Mesenchymal stem cell (in vitro differentiated cells and primary cell): ENCODE measurements around the gene AREG.

Experiments
- DNase-seq: peaks from one replicate; pipeline ENCODE4 v3.0.0-alpha.2; 2013
- H2AFZ ChIP-seq: one replicate; pipeline ENCODE4 v1.6.1; 2013; ENCODE audit warnings: low read depth, mild to moderate bottlenecking, control low read depth, inconsistent platforms, low read length, moderate library complexity
- H2AK5ac ChIP-seq: 2 replicates; pipeline ENCODE4 v1.6.1; 2013; ENCODE audit warnings: low read length, moderate library complexity, mild to moderate bottlenecking, inconsistent platforms; ENCODE audit not compliant: severe bottlenecking
- H2BK120ac ChIP-seq: one replicate; pipeline ENCODE4 v1.6.1; 2013; ENCODE audit warnings: low read depth, mild to moderate bottlenecking, inconsistent platforms, low read length, moderate library complexity
- H2BK12ac ChIP-seq, 2 experiments: one replicate each; pipeline ENCODE4 v1.6.1; 2013; ENCODE audit warnings: inconsistent platforms in 2 of 2, low read length in 2 of 2, mild to moderate bottlenecking in 2 of 2, moderate library complexity in 2 of 2, control low read depth in 1 of 2
- H2BK15ac ChIP-seq: one replicate; pipeline ENCODE4 v1.6.1; 2013; ENCODE audit warnings: mild to moderate bottlenecking, low read depth, inconsistent platforms; ENCODE audit not compliant: poor library complexity, severe bottlenecking
- H2BK5ac ChIP-seq: 2 replicates; pipeline ENCODE4 v1.6.1; 2013; ENCODE audit warnings: low read depth, mild to moderate bottlenecking, low read length, control low read depth, inconsistent platforms; ENCODE audit not compliant: poor library complexity, severe bottlenecking
- H3K14ac ChIP-seq, 2 experiments: one replicate each; pipeline ENCODE4 v1.6.1; 2013; ENCODE audit warnings: inconsistent platforms in 2 of 2, low read length in 2 of 2, control low read depth in 1 of 2, mild to moderate bottlenecking in 1 of 2, moderate library complexity in 1 of 2
- H3K18ac ChIP-seq, 2 experiments: one replicate each; pipeline ENCODE4 v1.6.1; 2013; ENCODE audit warnings: inconsistent platforms in 2 of 2, low read length in 2 of 2, control low read depth in 1 of 2, low read depth in 1 of 2, mild to moderate bottlenecking in 1 of 2
- H3K23ac ChIP-seq, 2 experiments: one replicate each; pipeline ENCODE4 v1.6.1; 2013; ENCODE audit warnings: inconsistent platforms in 2 of 2, low read length in 2 of 2, mild to moderate bottlenecking in 2 of 2, moderate library complexity in 2 of 2, control low read depth in 1 of 2
- H3K27ac ChIP-seq: 2 replicates; pipeline ENCODE4 v1.5.1; 2013; ENCODE audit warnings: mild to moderate bottlenecking, moderate library complexity, low read length, control low read depth, inconsistent platforms; ENCODE audit not compliant: poor library complexity, severe bottlenecking
- H3K27me3 ChIP-seq, 2 experiments: 2 replicates each; pipeline versions ENCODE4 v1.6.1 to v1.7.0; 2013; ENCODE audit warnings: low read length in 2 of 2, mild to moderate bottlenecking in 2 of 2, moderate library complexity in 2 of 2, control low read depth in 1 of 2, inconsistent platforms in 1 of 2; ENCODE audit not compliant: control insufficient read depth in 1 of 2, insufficient read depth in 1 of 2
- H3K36me3 ChIP-seq, 2 experiments: 2 replicates each; pipeline versions ENCODE4 v1.6.1 to v1.7.0; 2013; ENCODE audit warnings: low read length in 2 of 2, control low read depth in 1 of 2, inconsistent platforms in 1 of 2, low read depth in 1 of 2, mild to moderate bottlenecking in 1 of 2; ENCODE audit not compliant: insufficient read depth in 2 of 2, control insufficient read depth in 1 of 2
- H3K4ac ChIP-seq, 2 experiments: one replicate each; pipeline ENCODE4 v1.6.1; 2013; ENCODE audit warnings: inconsistent platforms in 2 of 2, low read length in 2 of 2, mild to moderate bottlenecking in 2 of 2, moderate library complexity in 2 of 2, control low read depth in 1 of 2, low read depth in 1 of 2
- H3K4me1 ChIP-seq: 2 replicates; pipeline ENCODE4 v1.6.1; 2013; ENCODE audit warnings: low read depth, low read length, control low read depth; ENCODE audit not compliant: control insufficient read depth, insufficient read depth
- H3K4me2 ChIP-seq: 2 replicates; pipeline ENCODE4 v1.6.1; 2013; ENCODE audit warnings: low read length, mild to moderate bottlenecking, inconsistent platforms; ENCODE audit not compliant: poor library complexity, severe bottlenecking
- H3K4me3 ChIP-seq, 2 experiments: 2 replicates each; pipeline versions ENCODE4 v1.5.1 to v1.7.0; 2013; ENCODE audit warnings: low read length in 2 of 2, mild to moderate bottlenecking in 2 of 2, control low read depth in 1 of 2, low read depth in 1 of 2; ENCODE audit not compliant: insufficient read depth in 1 of 2
- H3K79me1 ChIP-seq: replicated peaks from 2 replicates; pipeline ENCODE4 v1.6.1; 2013; ENCODE audit warnings: mild to moderate bottlenecking, control low read depth, low read length, inconsistent platforms; ENCODE audit not compliant: poor library complexity, severe bottlenecking
- H3K9ac ChIP-seq: 2 replicates; pipeline ENCODE4 v1.7.0; 2013; ENCODE audit warnings: mild to moderate bottlenecking, low read length, moderate library complexity
- H3K9me3 ChIP-seq: 2 replicates; pipeline ENCODE4 v1.7.0; 2013; ENCODE audit warnings: mild to moderate bottlenecking, low read length; ENCODE audit not compliant: control insufficient read depth
- H4K8ac ChIP-seq: one replicate; pipeline ENCODE4 v1.6.1; 2013; ENCODE audit warnings: inconsistent platforms, mild to moderate bottlenecking, low read length, moderate library complexity
- H4K91ac ChIP-seq: one replicate; pipeline ENCODE4 v1.6.1; 2013; ENCODE audit warnings: mild to moderate bottlenecking, low read length, inconsistent platforms
- WGBS: methylation state at CpG from one replicate; pipeline ENCODE4 v1.1.7; 2013; ENCODE audit warnings: mixed read lengths; 5-methylcytosine and 5-hydroxymethylcytosine counted together

The AREG gene

DNA sequence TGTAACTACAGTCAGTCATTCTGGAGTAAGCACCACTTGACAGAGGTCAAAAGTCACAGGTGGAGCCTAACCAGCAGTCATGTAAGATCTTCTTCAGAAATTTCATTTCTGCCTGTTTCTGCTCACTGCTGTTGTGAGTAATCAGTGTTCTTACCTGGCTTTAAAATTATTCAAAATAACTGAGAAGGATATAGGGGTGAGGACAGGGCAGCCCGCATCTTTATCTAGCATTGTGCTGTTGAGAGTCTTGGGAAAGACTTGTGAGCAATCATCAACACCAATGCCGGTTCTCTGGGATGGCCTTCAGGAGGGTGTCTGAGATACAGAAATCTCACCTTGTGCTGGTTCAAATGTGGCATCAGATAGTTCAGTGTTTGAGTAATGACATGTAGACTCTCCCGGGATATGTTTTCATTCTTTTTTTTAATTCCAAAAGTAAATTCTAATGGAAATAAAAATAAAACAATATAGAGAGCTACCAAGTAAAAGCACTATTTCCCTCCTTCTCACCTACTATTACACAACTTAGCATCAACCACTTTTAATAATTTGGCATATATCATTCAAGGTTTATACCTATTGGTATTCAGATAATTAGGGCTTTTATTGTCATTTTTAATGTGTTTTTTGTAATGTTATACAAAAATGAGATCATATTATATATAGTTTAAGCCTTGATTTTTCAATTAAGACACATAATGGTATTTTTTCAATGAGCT lies 37.1 kb downstream of the AREG start:
- no peaks in the 10 kb centered on the region for H3K79me1 ChIP-seq
- no peak overlapping the region for H3K4me3 ChIP-seq
- H3K14ac ChIP-seq: no peak overlapping the region
- H3K9me3 ChIP-seq: no peaks in the 10 kb centered on the region
- no peak overlapping the region for H2BK12ac ChIP-seq
- H2BK5ac ChIP-seq: no peak overlapping the region
- no peak overlapping the region for H2AFZ ChIP-seq
- H4K8ac ChIP-seq: no peak overlapping the region
- H2BK120ac ChIP-seq: no peak overlapping the region
- no peak overlapping the region for H2BK15ac ChIP-seq
- H3K27ac ChIP-seq: no peak overlapping the region
- no peak overlapping the region for H2AK5ac ChIP-seq
- no peaks in the 10 kb centered on the region for H3K36me3 ChIP-seq
- no peaks in the 10 kb centered on the region for H3K27me3 ChIP-seq
- H3K9ac ChIP-seq: no peak overlapping the region
- H4K91ac ChIP-seq: no peak overlapping the region
- WGBS: 93% methylated on average over 2 of the region's 3 CpGs
- no peak overlapping the region for H3K4ac ChIP-seq
- H3K23ac ChIP-seq: no peak overlapping the region
- no peak overlapping the region for H3K18ac ChIP-seq
- H3K4me2 ChIP-seq: no peak overlapping the region
- H3K4me1 ChIP-seq: no peaks in the 10 kb centered on the region
- DNase-seq: no peak

DNA sequence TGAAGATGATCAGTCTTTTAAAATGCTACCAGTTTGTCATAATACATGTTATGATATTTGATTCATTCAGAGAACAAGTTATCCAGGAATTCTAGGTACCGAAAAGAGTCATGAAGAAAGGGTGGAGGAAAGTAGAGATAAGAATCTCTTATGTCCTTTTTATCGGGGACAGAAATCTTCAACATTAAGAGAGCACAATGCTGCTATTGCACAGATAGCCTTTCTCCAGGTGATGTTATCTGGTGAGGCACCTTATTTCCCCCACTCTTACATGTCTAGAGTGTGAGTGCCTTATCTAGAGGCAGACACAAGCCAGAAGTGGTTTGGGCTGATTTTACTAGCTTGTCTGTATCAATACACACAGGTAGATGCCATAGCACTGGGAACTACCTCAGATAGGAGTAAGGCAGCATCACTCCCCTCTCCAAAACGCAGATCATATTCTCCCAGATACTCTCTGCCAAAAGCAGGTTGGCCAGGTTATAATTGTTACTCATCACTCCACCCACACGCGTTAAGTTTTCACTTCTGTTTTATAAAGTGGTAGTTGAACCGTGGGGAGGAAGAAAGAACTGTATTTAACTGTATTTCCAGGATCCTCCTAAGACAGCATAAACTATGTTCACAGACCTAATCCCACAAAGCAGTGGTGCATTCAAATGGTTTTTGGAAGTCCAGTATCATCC lies 38.4 kb downstream of the AREG start:
- H3K36me3 ChIP-seq: no peaks in the 10 kb centered on the region
- H2BK12ac ChIP-seq: no peak overlapping the region
- no peaks in the 10 kb centered on the region for H3K4me1 ChIP-seq
- H3K9ac ChIP-seq: no peak overlapping the region
- no peak overlapping the region for H3K4me3 ChIP-seq
- no peak overlapping the region for H3K4ac ChIP-seq
- no peak overlapping the region for H3K18ac ChIP-seq
- no peak overlapping the region for H2BK15ac ChIP-seq
- H3K79me1 ChIP-seq: no peaks in the 10 kb centered on the region
- H3K4me2 ChIP-seq: no peak overlapping the region
- no peak overlapping the region for H4K91ac ChIP-seq
- no peak overlapping the region for H2AK5ac ChIP-seq
- no peaks in the 10 kb centered on the region for H3K27me3 ChIP-seq
- no peak overlapping the region for H3K27ac ChIP-seq
- H3K23ac ChIP-seq: no peak overlapping the region
- no peak overlapping the region for H2AFZ ChIP-seq
- 77% methylated on average over 2 of the region's 6 CpGs for WGBS
- no peak overlapping the region for H4K8ac ChIP-seq
- no peak overlapping the region for H3K14ac ChIP-seq
- no peaks in the 10 kb centered on the region for H3K9me3 ChIP-seq
- DNase-seq: no peak
- no peak overlapping the region for H2BK120ac ChIP-seq
- H2BK5ac ChIP-seq: no peak overlapping the region

DNA sequence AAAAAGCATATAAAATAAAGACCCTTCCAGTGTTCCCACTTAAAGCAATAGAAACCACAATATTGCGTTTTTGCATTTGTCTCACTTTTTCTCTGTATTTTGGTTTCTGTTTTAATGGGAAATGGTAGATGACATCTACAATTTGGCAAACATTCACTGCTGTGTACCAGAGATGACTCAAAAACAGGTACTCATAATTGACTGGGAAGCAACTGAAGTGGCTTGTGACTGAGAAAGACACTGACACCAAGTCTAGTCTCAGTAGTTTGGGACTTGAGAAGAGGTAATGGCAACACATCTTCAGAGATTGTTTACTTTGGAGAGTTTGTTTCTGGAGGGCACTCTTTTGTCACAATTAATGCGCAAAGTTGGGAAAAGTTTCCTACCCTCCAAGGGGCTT lies 42.0 kb downstream of the AREG start:
- Histone ChIP-seq H2BK15ac (no peak overlapping the region), H2BK12ac (no peak overlapping the region), H3K23ac (no peak overlapping the region), H2AFZ (no peak overlapping the region), H4K91ac (no peak overlapping the region), H3K4me1 (no peaks in the 10 kb centered on the region), H3K9ac (no peak overlapping the region), H3K79me1 (no peaks in the 10 kb centered on the region), H3K4me3 (no peak overlapping the region), H3K36me3 (no peaks in the 10 kb centered on the region), H3K9me3 (no peaks in the 10 kb centered on the region), H3K18ac (no peak overlapping the region), H2BK5ac (no peak overlapping the region), H2AK5ac (no peak overlapping the region), H3K14ac (no peak overlapping the region), H2BK120ac (no peak overlapping the region), H4K8ac (no peak overlapping the region), H3K27me3 (no peaks in the 10 kb centered on the region), H3K4me2 (no peak overlapping the region), H3K4ac (no peak overlapping the region), H3K27ac (no peak overlapping the region)
- DNase-seq: no peak
- WGBS: 100% methylated on average over 1 of the region's 2 CpGs

DNA sequence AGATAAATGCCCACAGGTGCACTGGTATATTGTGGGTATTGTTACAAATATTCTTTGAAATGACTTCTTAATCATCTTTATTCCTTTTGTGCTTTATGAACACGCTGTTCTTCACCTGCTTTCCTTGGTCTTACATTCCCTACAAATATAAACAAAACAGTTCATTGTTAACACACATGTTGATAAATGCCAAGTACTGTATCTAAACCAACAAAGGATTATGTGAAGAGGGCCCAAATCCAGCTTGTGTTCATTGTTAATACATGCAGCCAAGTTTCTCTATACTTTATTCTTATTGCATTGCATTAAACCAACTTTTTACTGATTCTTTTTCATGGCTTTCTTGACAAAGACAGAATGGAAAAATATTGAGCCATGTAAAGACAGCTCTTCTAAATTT lies 42.8 kb downstream of the AREG start:
- no peak overlapping the region for H3K14ac ChIP-seq
- H3K36me3 ChIP-seq: no peaks in the 10 kb centered on the region
- H3K18ac ChIP-seq: no peak overlapping the region
- H3K9ac ChIP-seq: no peak overlapping the region
- H2BK12ac ChIP-seq: no peak overlapping the region
- DNase-seq: no peak
- no peak overlapping the region for H2AFZ ChIP-seq
- no peaks in the 10 kb centered on the region for H3K4me1 ChIP-seq
- no peak overlapping the region for H3K27ac ChIP-seq
- no peaks in the 10 kb centered on the region for H3K27me3 ChIP-seq
- H2BK5ac ChIP-seq: no peak overlapping the region
- H2BK15ac ChIP-seq: no peak overlapping the region
- H3K23ac ChIP-seq: no peak overlapping the region
- H4K91ac ChIP-seq: no peak overlapping the region
- no peaks in the 10 kb centered on the region for H3K9me3 ChIP-seq
- no peak overlapping the region for H4K8ac ChIP-seq
- no peaks in the 10 kb centered on the region for H3K79me1 ChIP-seq
- WGBS: 91% methylated on average over 1 of the region's 1 CpG
- H3K4me2 ChIP-seq: no peak overlapping the region
- no peak overlapping the region for H2BK120ac ChIP-seq
- H2AK5ac ChIP-seq: no peak overlapping the region
- no peak overlapping the region for H3K4me3 ChIP-seq
- H3K4ac ChIP-seq: no peak overlapping the region
